Keratinocyte (primary cell): ENCODE results near the gene SLC7A11. TPM values are rescaled to one million over a fixed set of nuclear protein-coding genes. Genes with fewer than 3 reads are reported as not detected.
A peak's percentile ranks its signal among the peaks of the same experiment; 100 is the strongest.

Experiments used
- DNase-seq: peaks from one replicate; pipeline ENCODE4 v3.0.0-alpha.2; 2011; ENCODE audit warnings: low read depth, missing footprints, low spot score
- FAIRE-seq: peaks from 2 replicates; lab custom pipeline; 2011; peaks lifted over from hg19 to GRCh38; lab: Jason Lieb, UNC
- H2AFZ ChIP-seq: 2 replicates; pipeline ENCODE4 v1.6.0; 2012; ENCODE audit warnings: low read length, control low read depth, inconsistent platforms; ENCODE audit not compliant: control insufficient read depth
- H3K27ac ChIP-seq: 2 replicates; pipeline ENCODE4 v1.5.1; 2011; ENCODE audit warnings: low read length; ENCODE audit not compliant: control insufficient read depth, insufficient read depth
- H3K27me3 ChIP-seq: 3 replicates; pipeline ENCODE4 v1.6.0; 2011; ENCODE audit warnings: low read length; ENCODE audit not compliant: control insufficient read depth, insufficient read depth; ENCODE audit errors: extremely low read depth
- H3K36me3 ChIP-seq, 2 experiments: 2 replicates in 1 of 2; 3 replicates in 1 of 2; pipeline ENCODE4 v1.5.1; 2011; ENCODE audit warnings: low read length in 2 of 2, mild to moderate bottlenecking in 1 of 2; ENCODE audit not compliant: control insufficient read depth in 2 of 2, insufficient read depth in 2 of 2; ENCODE audit errors: extremely low read depth in 1 of 2
- H3K4me1 ChIP-seq: 3 replicates; pipeline ENCODE4 v1.5.1; 2011; ENCODE audit warnings: low read length; ENCODE audit not compliant: control insufficient read depth, insufficient read depth; ENCODE audit errors: extremely low read depth
- H3K4me2 ChIP-seq: 3 replicates; pipeline ENCODE4 v1.6.0; 2011; ENCODE audit warnings: low read depth, low read length; ENCODE audit not compliant: control insufficient read depth, insufficient read depth; ENCODE audit errors: extremely low read depth
- H3K4me3 ChIP-seq, 3 experiments: fragments of 200-600 bp in 1 of 3; sonication (generic) in 1 of 3; 2 replicates in 2 of 3; 3 replicates in 1 of 3; pipeline ENCODE4 v1.5.1; 2011 to 2016; ENCODE audit warnings: low read length in 3 of 3, mild to moderate bottlenecking in 3 of 3, control low read depth in 2 of 3, inconsistent platforms in 1 of 3, low read depth in 1 of 3, mixed read lengths in 1 of 3, mixed run types in 1 of 3, moderate library complexity in 1 of 3; ENCODE audit not compliant: control insufficient read depth in 2 of 3, insufficient read depth in 2 of 3; ENCODE audit errors: extremely low read depth in 1 of 3
- H3K79me2 ChIP-seq: 2 replicates; pipeline ENCODE4 v1.6.0; 2012; ENCODE audit warnings: low read length; ENCODE audit not compliant: control insufficient read depth, insufficient read depth
- H3K9ac ChIP-seq: 3 replicates; pipeline ENCODE4 v1.6.0; 2011; ENCODE audit warnings: low read length; ENCODE audit not compliant: control insufficient read depth, insufficient read depth; ENCODE audit errors: extremely low read depth
- H3K9me1 ChIP-seq: 3 replicates; pipeline ENCODE4 v1.6.0; 2011; ENCODE audit warnings: low read length; ENCODE audit not compliant: control insufficient read depth, insufficient read depth; ENCODE audit errors: extremely low read depth
- H3K9me3 ChIP-seq: 2 replicates; pipeline ENCODE4 v1.5.1; 2012; ENCODE audit warnings: low read depth, low read length; ENCODE audit not compliant: control insufficient read depth
- H4K20me1 ChIP-seq: 3 replicates; pipeline ENCODE4 v1.6.0; 2011; ENCODE audit warnings: low read length; ENCODE audit not compliant: control insufficient read depth, insufficient read depth; ENCODE audit errors: extremely low read depth
- EZH2 ChIP-seq: IDR thresholded peaks from one replicate; pipeline ENCODE4 v1.6.1; 2012; ENCODE audit warnings: inconsistent platforms, mild to moderate bottlenecking, low read length, moderate library complexity
- dilution Hi-C: fragments of 300-500 bp; cut with MboI; formaldehyde crosslinking; loops from one replicate; pipeline ENCODE4 v1.7.0; 2020; ENCODE audit warnings: low sequenced_read_pairs; ENCODE audit not compliant: extremely low pct_ligation_motif_present
- polyA plus RNA-seq, 5 experiments: library from polyadenylated mRNA; depleted of rRNA in 3 of 5; stranded (reverse) in 3 of 5; stranded (forward) in 1 of 5; unstranded in 1 of 5; fragments of >200 nt; gene quantifications; 1 replicate in 1 of 5; 2 replicates in 3 of 5; 3 replicates in 1 of 5; pipeline versions ENCODE4 v1.2.1 to v1.2.3, GENCODE V29; 2011 to 2012; ENCODE audit warnings: missing spikeins in 2 of 5, low read depth in 1 of 5, low replicate concordance in 1 of 5
- TF ChIP-seq, protein P1 (sequence below), 3 experiments: IDR thresholded peaks in 1 of 3; conservative IDR thresholded peaks in 1 of 3; optimal IDR thresholded peaks in 1 of 3; 2 replicates in 2 of 3; 3 replicates in 1 of 3; pipeline versions ENCODE3 to v1.5.1; 2011; ENCODE audit warnings: low read length in 3 of 3, mild to moderate bottlenecking in 3 of 3, moderate library complexity in 2 of 3, control low read depth in 1 of 3, inconsistent platforms in 1 of 3; ENCODE audit not compliant: insufficient read depth in 2 of 3; ENCODE audit errors: extremely low read depth in 1 of 3

The SLC7A11 gene
- polyA plus RNA-seq, 1 donor (not counting 4 experiments of a cell fraction or from before 2014, with no cell fraction given), result 8.4 TPM

DNA sequence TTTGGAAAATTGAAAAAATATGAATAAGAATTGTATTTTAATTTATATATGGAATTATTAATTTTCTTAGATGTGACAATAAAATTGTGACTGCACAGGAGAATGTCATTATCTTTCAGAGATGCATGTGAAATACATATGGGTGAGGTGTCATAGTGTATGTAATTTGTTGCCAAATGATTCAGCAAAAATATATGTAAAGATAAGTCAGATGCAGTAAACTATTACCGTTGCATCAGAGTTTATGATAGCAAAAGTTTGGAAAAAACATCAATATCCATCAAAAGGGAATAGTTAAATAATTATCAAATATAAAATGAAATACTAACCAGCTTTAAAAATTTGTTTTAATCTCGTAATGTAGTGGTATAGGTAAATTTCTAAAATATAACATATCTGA is 10.4 kb upstream of the SLC7A11 start:
- H3K4me3 ChIP-seq, result no peak overlapping the region
- H3K9ac ChIP-seq, result no peak overlapping the region
- H3K27me3 ChIP-seq, result no peaks in the 10 kb centered on the region
- TF ChIP-seq, protein P1, sequence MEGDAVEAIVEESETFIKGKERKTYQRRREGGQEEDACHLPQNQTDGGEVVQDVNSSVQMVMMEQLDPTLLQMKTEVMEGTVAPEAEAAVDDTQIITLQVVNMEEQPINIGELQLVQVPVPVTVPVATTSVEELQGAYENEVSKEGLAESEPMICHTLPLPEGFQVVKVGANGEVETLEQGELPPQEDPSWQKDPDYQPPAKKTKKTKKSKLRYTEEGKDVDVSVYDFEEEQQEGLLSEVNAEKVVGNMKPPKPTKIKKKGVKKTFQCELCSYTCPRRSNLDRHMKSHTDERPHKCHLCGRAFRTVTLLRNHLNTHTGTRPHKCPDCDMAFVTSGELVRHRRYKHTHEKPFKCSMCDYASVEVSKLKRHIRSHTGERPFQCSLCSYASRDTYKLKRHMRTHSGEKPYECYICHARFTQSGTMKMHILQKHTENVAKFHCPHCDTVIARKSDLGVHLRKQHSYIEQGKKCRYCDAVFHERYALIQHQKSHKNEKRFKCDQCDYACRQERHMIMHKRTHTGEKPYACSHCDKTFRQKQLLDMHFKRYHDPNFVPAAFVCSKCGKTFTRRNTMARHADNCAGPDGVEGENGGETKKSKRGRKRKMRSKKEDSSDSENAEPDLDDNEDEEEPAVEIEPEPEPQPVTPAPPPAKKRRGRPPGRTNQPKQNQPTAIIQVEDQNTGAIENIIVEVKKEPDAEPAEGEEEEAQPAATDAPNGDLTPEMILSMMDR (optimal IDR thresholded peaks at IDR 0.05 in 1 of 3, IDR thresholded peaks at IDR 0.05 in 1 of 3, conservative IDR thresholded peaks at IDR 0.05 in 1 of 3; ENCODE audit: extremely low read depth in 1 of 3, insufficient read depth in 2 of 3, low read length in 3 of 3), result no peak
- TF ChIP-seq EZH2, result no peak
- dilution Hi-C loops, result no loop called here
- no peaks in the 10 kb centered on the region for H3K9me1 ChIP-seq
- no peak overlapping the region for H3K4me2 ChIP-seq
- no peaks in the 10 kb centered on the region for H4K20me1 ChIP-seq
- DNase-seq, result no peak
- no peaks in the 10 kb centered on the region for H3K9me3 ChIP-seq
- FAIRE-seq, result no peak
- H3K4me1 ChIP-seq, result peaks cover 4% of the 10 kb centered on the region
- no peaks in the 10 kb centered on the region for H3K79me2 ChIP-seq
- H3K36me3 ChIP-seq, result no peaks in the 10 kb centered on the region
- peak overlapping the region; percentile 37 for H3K27ac ChIP-seq
- no peak overlapping the region for H2AFZ ChIP-seq

DNA sequence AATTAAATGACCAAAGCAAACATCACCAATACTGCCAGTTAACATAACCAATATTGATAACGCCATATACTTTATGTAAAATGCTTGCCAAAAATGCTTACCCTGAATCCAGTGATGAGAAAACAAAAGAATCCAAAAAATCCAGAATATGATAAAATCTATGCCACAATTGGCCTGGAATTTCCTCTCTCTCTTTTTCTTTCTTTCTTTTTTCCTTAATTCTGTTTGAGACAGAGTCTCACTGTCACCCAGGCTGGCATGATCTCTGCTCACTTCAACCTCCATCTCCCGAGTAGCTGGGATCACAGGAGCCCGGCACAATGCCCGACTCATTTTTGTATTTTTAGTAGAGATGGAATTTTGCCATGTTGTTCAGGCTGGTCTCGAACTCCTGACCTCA is 9.8 kb upstream of the SLC7A11 start:
- Histone ChIP-seq H2AFZ (no peak overlapping the region), H3K9ac (no peak overlapping the region)
- TF ChIP-seq, protein P1 (optimal IDR thresholded peaks at IDR 0.05 in 1 of 3, IDR thresholded peaks at IDR 0.05 in 1 of 3, conservative IDR thresholded peaks at IDR 0.05 in 1 of 3; ENCODE audit: extremely low read depth in 1 of 3, insufficient read depth in 2 of 3, low read length in 3 of 3), result no peak

More for the DNA sequence above, 9.8 kb upstream of the SLC7A11 start:
- dilution Hi-C loops, result no loop called here
- H3K79me2 ChIP-seq, result no peaks in the 10 kb centered on the region
- no peaks in the 10 kb centered on the region for H3K27me3 ChIP-seq
- peaks cover 4% of the 10 kb centered on the region for H3K4me1 ChIP-seq
- no peak for FAIRE-seq
- no peak overlapping the region for H3K4me2 ChIP-seq
- H3K36me3 ChIP-seq, result no peaks in the 10 kb centered on the region
- no peak overlapping the region for H3K27ac ChIP-seq
- no peaks in the 10 kb centered on the region for H3K9me3 ChIP-seq
- H3K9me1 ChIP-seq, result no peaks in the 10 kb centered on the region
- H4K20me1 ChIP-seq, result no peaks in the 10 kb centered on the region
- no peak for DNase-seq
- no peak overlapping the region for H3K4me3 ChIP-seq
